Measurements from ENCODE around the gene SCARB1. TPM values are rescaled to one million over a fixed set of nuclear protein-coding genes. Genes with fewer than 3 reads are reported as not detected.

SCARB1 gene
- total and polyA plus RNA-seq, 8 donors: 23.5 to 36.5 (median 30.4) TPM

DNA sequence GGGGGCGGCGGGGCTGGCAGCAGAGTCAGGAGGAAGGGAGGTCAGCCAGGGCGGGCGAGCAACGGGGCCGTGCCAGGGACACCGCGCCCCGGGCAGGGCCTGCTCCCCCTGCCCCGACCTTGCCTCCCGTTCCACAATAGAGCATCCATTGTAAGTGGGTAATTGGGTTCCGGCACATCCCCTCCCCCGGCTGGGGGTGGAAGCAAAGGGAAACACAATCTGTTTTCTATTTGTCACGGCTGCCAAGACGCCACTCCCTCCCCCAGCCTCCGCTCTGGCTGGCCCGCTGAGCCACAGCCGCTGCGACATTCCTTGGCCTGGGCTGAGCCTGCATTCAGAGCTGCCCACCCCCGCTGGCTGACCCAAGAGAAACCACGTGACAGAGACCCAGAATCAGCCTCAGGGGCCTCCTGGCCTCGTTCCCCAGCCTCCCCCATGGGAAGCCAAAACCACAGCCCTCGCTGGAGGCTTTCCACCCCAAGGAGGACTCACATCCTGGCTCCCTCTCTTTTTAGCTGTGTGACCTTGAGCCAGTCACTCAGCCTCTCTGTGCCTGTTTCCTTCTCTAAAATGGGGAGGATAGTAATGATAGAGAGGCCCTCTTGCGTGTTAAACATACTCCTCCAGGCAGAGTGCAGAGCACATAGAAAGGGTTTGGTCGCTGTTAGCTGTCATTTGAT lies 117.6 kb downstream of the SCARB1 start:
- Histone ChIP-seq H3K27ac (peak overlapping the region; percentile 70 to 71), H3K4me1 (peaks cover 8 to 36% of the 10 kb centered on the region in 2 donors), H3K27me3 (peaks cover 0 to 7% of the 10 kb centered on the region in 2 donors), H3K36me3 (no peaks in the 10 kb centered on the region), H3K9me3 (no peaks in the 10 kb centered on the region), H3K4me3 (no peak overlapping the region)
- TF ChIP-seq, protein P1, sequence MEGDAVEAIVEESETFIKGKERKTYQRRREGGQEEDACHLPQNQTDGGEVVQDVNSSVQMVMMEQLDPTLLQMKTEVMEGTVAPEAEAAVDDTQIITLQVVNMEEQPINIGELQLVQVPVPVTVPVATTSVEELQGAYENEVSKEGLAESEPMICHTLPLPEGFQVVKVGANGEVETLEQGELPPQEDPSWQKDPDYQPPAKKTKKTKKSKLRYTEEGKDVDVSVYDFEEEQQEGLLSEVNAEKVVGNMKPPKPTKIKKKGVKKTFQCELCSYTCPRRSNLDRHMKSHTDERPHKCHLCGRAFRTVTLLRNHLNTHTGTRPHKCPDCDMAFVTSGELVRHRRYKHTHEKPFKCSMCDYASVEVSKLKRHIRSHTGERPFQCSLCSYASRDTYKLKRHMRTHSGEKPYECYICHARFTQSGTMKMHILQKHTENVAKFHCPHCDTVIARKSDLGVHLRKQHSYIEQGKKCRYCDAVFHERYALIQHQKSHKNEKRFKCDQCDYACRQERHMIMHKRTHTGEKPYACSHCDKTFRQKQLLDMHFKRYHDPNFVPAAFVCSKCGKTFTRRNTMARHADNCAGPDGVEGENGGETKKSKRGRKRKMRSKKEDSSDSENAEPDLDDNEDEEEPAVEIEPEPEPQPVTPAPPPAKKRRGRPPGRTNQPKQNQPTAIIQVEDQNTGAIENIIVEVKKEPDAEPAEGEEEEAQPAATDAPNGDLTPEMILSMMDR (IDR thresholded peaks at IDR 0.05): no peak
- ATAC-seq (peak; percentile 93), DNase-seq (peak; percentile 92 to 96 (median 92))
- intact Hi-C loops (cut with DNase I): no loop called here

DNA sequence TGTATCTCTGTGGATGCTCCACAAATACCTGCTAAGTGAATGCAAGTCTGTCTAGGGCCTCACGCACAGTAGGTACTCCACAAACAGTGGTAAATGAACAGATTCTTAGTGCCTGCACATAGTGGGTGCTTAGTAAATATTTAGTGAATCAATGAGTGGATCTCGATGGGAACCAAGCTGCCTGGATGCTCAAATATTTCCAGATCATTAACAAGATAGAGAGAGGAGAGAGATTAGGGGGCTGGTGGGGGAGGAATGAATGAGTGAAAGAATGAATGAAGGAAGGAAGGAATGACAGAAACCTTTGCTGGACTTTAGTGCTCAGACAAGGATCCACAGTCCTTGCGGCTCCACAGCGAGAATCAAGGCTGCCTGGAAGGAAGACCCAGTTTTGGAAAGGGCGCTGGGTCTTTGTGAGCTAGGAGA lies 118.2 kb downstream of the SCARB1 start:
- peaks cover 0 to 7% of the 10 kb centered on the region in 2 donors for H3K27me3 ChIP-seq
- no peaks in the 10 kb centered on the region for H3K36me3 ChIP-seq
- H3K9me3 ChIP-seq: no peaks in the 10 kb centered on the region
- no peak overlapping the region for H3K4me3 ChIP-seq
- peaks cover 8 to 42% of the 10 kb centered on the region in 2 donors for H3K4me1 ChIP-seq
- no peak for DNase-seq
- TF ChIP-seq, protein P1 (IDR thresholded peaks at IDR 0.05): no peak
- ATAC-seq: no peak
- intact Hi-C loops (cut with DNase I): no loop called here
- H3K27ac ChIP-seq: peak overlapping the region; percentile 70 to 71

DNA sequence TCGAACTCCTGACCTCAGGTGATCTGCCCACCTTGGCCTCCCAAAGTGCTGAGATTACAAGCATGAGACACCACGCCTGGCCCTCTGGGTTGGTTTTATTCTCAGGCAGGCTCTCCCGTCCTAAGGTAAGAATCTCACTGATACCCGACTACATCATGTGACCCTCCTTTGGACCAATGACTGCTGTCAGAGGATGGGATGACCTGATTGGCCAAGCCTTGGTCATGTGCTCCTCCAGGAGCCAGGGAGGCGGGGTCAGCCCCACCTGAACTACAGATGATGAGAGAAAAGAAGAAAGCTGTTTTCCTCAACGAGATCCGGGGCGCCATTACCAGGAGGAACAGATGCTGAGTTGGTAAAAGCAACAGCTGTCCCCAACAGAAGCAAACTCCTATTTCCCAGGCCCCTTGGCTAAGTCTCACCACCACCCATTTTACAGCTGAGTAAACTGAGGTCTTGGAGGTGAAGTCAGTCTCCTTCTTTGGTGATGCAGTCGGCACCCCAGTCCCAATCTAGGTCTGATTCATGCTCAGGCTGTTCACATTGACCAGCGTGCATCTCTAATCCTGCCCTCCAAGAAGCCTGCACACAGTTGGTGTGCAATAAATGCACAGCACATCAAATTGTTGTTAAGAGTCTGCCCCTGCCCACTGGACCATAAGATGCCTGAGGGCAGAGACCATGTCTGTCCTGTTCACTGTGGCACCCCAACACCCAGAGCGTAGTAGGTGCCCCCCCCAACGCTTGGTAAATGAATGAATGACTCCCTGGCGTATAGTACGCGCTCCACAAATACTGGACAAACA lies 118.8 kb downstream of the SCARB1 start:
- TF ChIP-seq, protein P1 (IDR thresholded peaks at IDR 0.05): no peak
- intact Hi-C loops (cut with DNase I): no loop called here
- no peaks in the 10 kb centered on the region for H3K36me3 ChIP-seq
- H3K27me3 ChIP-seq: peaks cover 0 to 7% of the 10 kb centered on the region in 2 donors
- no peak for DNase-seq
- H3K9me3 ChIP-seq: peaks cover 0 to 2% of the 10 kb centered on the region in 2 donors
- H3K4me3 ChIP-seq: no peak overlapping the region
- H3K4me1 ChIP-seq: peaks cover 8 to 48% of the 10 kb centered on the region in 2 donors
- no peak overlapping the region for H3K27ac ChIP-seq
- no peak for ATAC-seq

DNA sequence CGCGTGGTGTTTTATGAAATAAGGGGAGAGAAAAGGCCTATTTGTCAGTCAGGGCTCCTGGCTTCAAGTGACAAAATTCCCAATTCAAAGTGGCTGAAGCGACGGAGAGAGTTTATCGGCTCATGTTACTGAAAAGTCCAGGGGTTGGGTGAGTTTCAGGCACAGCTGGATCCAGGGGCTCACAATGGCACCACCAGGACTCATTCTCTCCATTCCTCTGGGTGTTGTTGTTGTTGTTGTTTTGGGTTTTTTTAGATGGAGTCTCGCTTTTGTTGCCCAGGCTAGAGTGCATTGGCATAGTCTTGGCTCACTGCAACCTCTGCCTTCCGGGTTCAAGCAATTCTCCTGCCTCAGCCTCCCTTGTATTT lies 119.4 kb downstream of the SCARB1 start:
- H3K36me3 ChIP-seq: no peaks in the 10 kb centered on the region
- intact Hi-C loops (cut with DNase I): no loop called here
- H3K27ac ChIP-seq: no peak overlapping the region
- TF ChIP-seq, protein P1 (IDR thresholded peaks at IDR 0.05): no peak
- H3K4me3 ChIP-seq: no peak overlapping the region
- peaks cover 0 to 7% of the 10 kb centered on the region in 2 donors for H3K27me3 ChIP-seq
- peaks cover 0 to 6% of the 10 kb centered on the region in 2 donors for H3K9me3 ChIP-seq
- ATAC-seq (no peak), DNase-seq (no peak)
- peaks cover 8 to 52% of the 10 kb centered on the region in 2 donors for H3K4me1 ChIP-seq

All from left lung (tissue), 10 donors.